GM23338 (cell line): ENCODE data around the gene TUBAL3. TPM values are rescaled to one million over a fixed set of nuclear protein-coding genes. Genes with fewer than 3 reads are reported as not detected.

Experiments
- ATAC-seq: fragments of 200-7000 bp; cut with Tn5 transposase; 3 replicates; pipeline ENCODE4 v1.9.1; 2020
- DNase-seq: peaks from one replicate; pipeline ENCODE4 v3.0.0-alpha.2; 2015; ENCODE audit warnings: low spot score
- H2AFZ ChIP-seq: fragments of 200-600 bp; sonication (generic); 2 replicates; pipeline ENCODE4 v1.8.0; 2016; ENCODE audit warnings: antibody characterized with exemption, mild to moderate bottlenecking, moderate library complexity
- H3F3A ChIP-seq: fragments of 200-600 bp; sonication (generic); replicated peaks from 2 replicates; pipeline ENCODE4 v1.8.0; 2017; ENCODE audit warnings: antibody characterized with exemption, mixed run types, low read depth
- H3K27ac ChIP-seq: fragments of 200-600 bp; sonication (generic); 2 replicates; pipeline ENCODE4 v1.6.1; 2016; ENCODE audit warnings: low read depth
- H3K27me3 ChIP-seq: fragments of 200-600 bp; sonication (generic); 2 replicates; pipeline ENCODE4 v1.8.0; 2016; ENCODE audit warnings: mild to moderate bottlenecking, mixed run types, moderate library complexity; ENCODE audit not compliant: insufficient read depth
- H3K36me3 ChIP-seq: fragments of 200-600 bp; sonication (generic); 2 replicates; pipeline ENCODE4 v1.8.0; 2016; ENCODE audit warnings: mild to moderate bottlenecking; ENCODE audit not compliant: insufficient read depth
- H3K4me1 ChIP-seq: fragments of 200-600 bp; sonication (generic); 2 replicates; pipeline ENCODE4 v1.8.0; 2016; ENCODE audit warnings: mild to moderate bottlenecking, moderate library complexity; ENCODE audit not compliant: insufficient read depth
- H3K4me2 ChIP-seq: fragments of 200-600 bp; sonication (generic); 2 replicates; pipeline ENCODE4 v1.7.1; 2017; ENCODE audit warnings: mixed run types
- H3K4me3 ChIP-seq: fragments of 200-600 bp; sonication (generic); 2 replicates; pipeline ENCODE4 v1.6.1; 2016; ENCODE audit warnings: mixed run types
- H3K79me2 ChIP-seq: fragments of 200-600 bp; sonication (generic); replicated peaks from 2 replicates; pipeline ENCODE4 v1.8.0; 2017; ENCODE audit warnings: mild to moderate bottlenecking; ENCODE audit not compliant: insufficient read depth
- H3K9me2 ChIP-seq: fragments of 200-600 bp; sonication (generic); 2 replicates; pipeline ENCODE4 v1.8.0; 2017; ENCODE audit not compliant: insufficient read depth
- H4K20me1 ChIP-seq: fragments of 200-600 bp; sonication (generic); replicated peaks from 2 replicates; pipeline ENCODE4 v1.8.0; 2017; ENCODE audit warnings: mild to moderate bottlenecking; ENCODE audit not compliant: insufficient read depth
- H3K27ac Mint-ChIP-seq: 2 replicates; pipeline ENCODE4 v1.8.0; 2020; ENCODE audit warnings: inconsistent platforms, mild to moderate bottlenecking, moderate library complexity, mixed read lengths
- H3K27me3 Mint-ChIP-seq: 3 replicates; pipeline ENCODE4 v1.8.0; 2022; ENCODE audit warnings: low read depth, mild to moderate bottlenecking, moderate library complexity, mixed read lengths, inconsistent platforms; ENCODE audit not compliant: insufficient read depth, poor library complexity
- H3K36me3 Mint-ChIP-seq: 3 replicates; pipeline ENCODE4 v1.8.0; 2021; ENCODE audit warnings: low read depth, mild to moderate bottlenecking, inconsistent platforms, moderate library complexity, mixed read lengths
- H3K4me1 Mint-ChIP-seq: 3 replicates; pipeline ENCODE4 v1.8.0; 2020; ENCODE audit warnings: mild to moderate bottlenecking, inconsistent platforms, mixed read lengths
- H3K4me3 Mint-ChIP-seq: 3 replicates; pipeline ENCODE4 v1.8.0; 2021; ENCODE audit warnings: moderate library complexity, mild to moderate bottlenecking, inconsistent platforms, mixed read lengths
- H3K9me3 Mint-ChIP-seq: 3 replicates; pipeline ENCODE4 v1.8.0; 2020; ENCODE audit warnings: moderate library complexity, mild to moderate bottlenecking, inconsistent platforms, mixed read lengths
- CREB1 ChIP-seq: fragments of 250-450 bp; sonication (Bioruptor Pico); IDR thresholded peaks from 2 replicates; pipeline ENCODE4 v1.5.0; 2020; ENCODE audit warnings: low read depth, mild to moderate bottlenecking, moderate library complexity
- CTCF ChIP-seq, 2 experiments: fragments of 200-600 bp in 1 of 2; sonication (generic) in 1 of 2; conservative IDR thresholded peaks; 2 replicates each; pipeline versions ENCODE4 v1.5.1 to v1.6.1; 2016 to 2017; ENCODE audit warnings: antibody characterized with exemption in 2 of 2, low read depth in 2 of 2, mild to moderate bottlenecking in 2 of 2, moderate library complexity in 1 of 2
- ETS1 ChIP-seq: IDR thresholded peaks from 2 replicates; pipeline ENCODE4 v1.6.1; 2016; ENCODE audit warnings: antibody characterized with exemption
- EZH2 ChIP-seq: fragments of 200-600 bp; sonication (generic); IDR thresholded peaks from one replicate; pipeline ENCODE4 v1.8.0; 2017; ENCODE audit warnings: antibody characterized with exemption, mild to moderate bottlenecking, low read depth; ENCODE audit not compliant: unreplicated experiment
- EZH2phosphoT487 ChIP-seq: fragments of 200-600 bp; sonication (generic); IDR thresholded peaks from one replicate; pipeline ENCODE4 v1.8.1; 2018; ENCODE audit warnings: antibody characterized with exemption; ENCODE audit not compliant: unreplicated experiment
- JUNB ChIP-seq: IDR thresholded peaks from one replicate; pipeline ENCODE4 v1.6.1; 2016; ENCODE audit warnings: antibody characterized with exemption; ENCODE audit not compliant: unreplicated experiment
- NANOG ChIP-seq: IDR thresholded peaks from 2 replicates; pipeline ENCODE4 v1.6.1; 2016; ENCODE audit warnings: antibody characterized with exemption, borderline replicate concordance
- POLR2AphosphoS5 ChIP-seq: IDR thresholded peaks from 2 replicates; pipeline ENCODE4 v1.6.1; 2016; ENCODE audit warnings: antibody characterized with exemption, low read depth
- REST ChIP-seq: IDR thresholded peaks from one replicate; pipeline ENCODE4 v1.6.1; 2018; ENCODE audit warnings: antibody characterized with exemption; ENCODE audit not compliant: unreplicated experiment
- STAT1 ChIP-seq: IDR thresholded peaks from one replicate; pipeline ENCODE4 v1.6.1; 2016; ENCODE audit warnings: antibody characterized with exemption; ENCODE audit not compliant: unreplicated experiment
- ZNF114 ChIP-seq: fragments of 250-450 bp; sonication (Bioruptor Pico); IDR thresholded peaks from 2 replicates; pipeline ENCODE4 v1.5.0; 2020; ENCODE audit warnings: mild to moderate bottlenecking, moderate library complexity
- ZNF331 ChIP-seq: fragments of 250-450 bp; sonication (Bioruptor Pico); IDR thresholded peaks from 2 replicates; pipeline ENCODE4 v1.5.0; 2020; ENCODE audit warnings: low read depth, mild to moderate bottlenecking, moderate library complexity
- ZNF462 ChIP-seq: fragments of 250-450 bp; sonication (Bioruptor Pico); IDR thresholded peaks from 2 replicates; pipeline ENCODE4 v1.5.0; 2020; ENCODE audit warnings: mild to moderate bottlenecking, moderate library complexity
- polyA plus RNA-seq: library from polyadenylated mRNA; unstranded; fragments of >200 nt; fragmentation: Nextera tagmentation; extraction: Ambion mirVana; gene quantifications from 2 replicates; pipeline ENCODE4 v1.2.1, GENCODE V29; 2016
- total RNA-seq: library from RNA; depleted of rRNA; stranded (reverse); fragments of >200 nt; shearing (Covaris generic); gene quantifications from 2 replicates; pipeline ENCODE4 v1.2.3, GENCODE V29; 2014

Gene TUBAL3
- total and polyA plus RNA-seq, 2 experiments from 2014 or later = not detected

- ATAC-seq (no peak), DNase-seq (no peak)
- Mint-ChIP-seq H3K27me3 (no peaks in the 10 kb centered on the region), H3K27ac (no peak overlapping the region; the same call in 1 of the 2 replicates), H3K9me3 (no peaks in the 10 kb centered on the region), H3K36me3 (peaks cover 40% of the 10 kb centered on the region), H3K4me1 (peaks cover 28% of the 10 kb centered on the region; the same call in 2 of the 3 replicates), H3K4me3 (no peak overlapping the region)
- H3K4me1 ChIP-seq = peaks cover 36% of the 10 kb centered on the region
- H3K4me2 ChIP-seq = no peak overlapping the region; the same call in 1 of the 2 replicates
- H3K79me2 ChIP-seq = peaks cover 55% of the 10 kb centered on the region
- H4K20me1 ChIP-seq = no peaks in the 10 kb centered on the region; the same call in 1 of the 2 replicates
- no peak overlapping the region for H3K4me3 ChIP-seq
- H3K27ac ChIP-seq = 0 out of 2 replicates have a peak overlapping the region, but pooled peaks have one; percentile 9
- H2AFZ ChIP-seq = no peak overlapping the region
- peaks cover 38% of the 10 kb centered on the region for H3K36me3 ChIP-seq
- no peaks in the 10 kb centered on the region for H3K27me3 ChIP-seq
- no peaks in the 10 kb centered on the region for H3F3A ChIP-seq
- no peaks in the 10 kb centered on the region for H3K9me2 ChIP-seq
- TF ChIP-seq CTCF (conservative IDR thresholded peaks at IDR 0.05; ENCODE audit: low read depth in 2 of 2) (no peak), NANOG (no peak), STAT1 (no peak), EZH2phosphoT487 (no peak), ZNF331 (CRISPR knock-in tag) (no peak), ZNF114 (CRISPR knock-in tag) (no peak), ETS1 (no peak), JUNB (no peak), ZNF462 (CRISPR knock-in tag) (no peak), CREB1 (CRISPR knock-in tag) (no peak), REST (no peak), POLR2AphosphoS5 (no peak), EZH2 (no peak)
Observed at GRCh38 chr10:5450605-5451384, 46.2 kb upstream of the TUBAL3 start.
